Stimulated activated naive CD8-positive, alpha-beta T cell treated with anti-CD3 and anti-CD28 coated beads, Interleukin-15, Interleukin-2, amounts not matched to agents 100 U/mL and 50 U/mL, for 24 hours (primary cell): ENCODE data around the gene MAGI1.
"Not testable (repeated sequence)": the region's sequence is repeated elsewhere in the genome, so short reads cannot be mapped to it uniquely, and the experiment has no call there.

Source experiments
- ATAC-seq: fragments of 150-1000 bp; cut with Tn5 transposase; one replicate; pipeline ENCODE4 v1.10.0; 2021
- DNase-seq: peaks from one replicate; pipeline ENCODE4 v3.0.0; 2021

MAGI1 gene

GRCh38 chr3:66038384-66038725, 363 bp downstream of the MAGI1 start:
- DNase-seq (no peak), ATAC-seq (no peak)

DNA sequence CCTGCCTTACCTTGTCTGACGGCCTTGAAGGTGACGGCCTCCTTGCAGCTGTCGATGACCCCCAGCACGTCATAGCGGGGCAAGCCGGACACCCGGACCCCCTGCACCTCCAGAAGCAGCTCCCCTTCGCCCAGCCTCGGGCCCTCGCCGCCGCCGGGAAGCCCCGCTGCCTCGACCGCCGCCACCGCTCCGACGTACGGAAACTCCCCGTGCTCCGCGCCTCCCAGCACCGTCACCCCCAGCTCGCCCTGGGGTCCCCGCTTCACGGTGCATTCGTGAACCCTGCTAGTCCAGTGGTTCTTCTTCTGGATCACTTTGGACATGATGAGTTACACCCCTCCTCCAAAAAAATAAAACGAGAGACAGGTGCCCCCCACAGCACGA, 740 bp downstream of the MAGI1 start:
- ATAC-seq (no peak), DNase-seq (peak; percentile 24)

GRCh38 chr3:66037330-66037985, 1.3 kb downstream of the MAGI1 start:
- DNase-seq (no peak), ATAC-seq (no peak)

GRCh38 chr3:66036586-66037148, 2.1 kb downstream of the MAGI1 start:
- ATAC-seq: no peak
- DNase-seq: no peak

GRCh38 chr3:66035763-66036477, 2.8 kb downstream of the MAGI1 start:
- ATAC-seq (no peak), DNase-seq (no peak)

DNA sequence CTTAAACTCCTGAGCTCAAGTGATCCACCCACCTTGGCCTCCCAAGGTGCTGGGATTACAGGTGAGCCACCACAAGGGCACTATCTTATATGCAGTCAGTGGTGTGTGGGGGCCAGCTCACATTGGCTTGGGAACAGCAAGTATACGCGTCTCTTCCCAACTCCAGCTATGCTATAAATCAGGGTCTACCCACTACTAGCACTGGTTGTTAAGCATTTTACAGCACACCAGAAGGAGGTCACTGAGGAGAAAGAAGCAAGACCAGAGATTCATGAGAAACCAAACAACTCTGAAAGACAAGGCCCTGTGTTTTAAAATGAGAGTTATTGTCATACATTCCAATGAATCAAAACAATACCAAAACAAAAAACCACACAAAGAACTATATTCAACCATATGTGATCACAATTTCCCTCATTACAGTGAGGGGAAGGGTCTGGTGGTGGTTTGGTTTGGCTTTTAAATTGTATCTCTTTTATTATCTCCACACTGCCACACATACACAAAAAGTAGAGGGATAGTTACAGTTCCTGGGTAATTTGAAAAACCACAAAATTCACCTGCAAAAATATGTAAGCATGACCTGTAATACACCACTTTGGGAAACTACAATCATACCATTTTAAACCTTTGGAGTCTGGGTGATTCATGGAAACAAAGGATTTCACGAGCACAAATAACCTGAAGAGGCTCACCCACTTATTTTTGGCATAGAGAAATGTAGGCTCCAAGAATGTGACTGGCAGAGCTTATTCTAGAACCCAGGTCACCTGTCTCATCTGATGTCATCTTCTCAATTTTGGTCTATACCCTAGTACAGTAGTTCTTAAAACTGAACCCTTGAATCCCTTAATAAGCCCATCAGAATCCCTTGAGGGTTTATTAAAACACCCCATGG, 5.2 kb downstream of the MAGI1 start:
- ATAC-seq: peak; percentile 37
- no peak for DNase-seq

GRCh38 chr3:66031102-66031698, 7.5 kb downstream of the MAGI1 start:
- DNase-seq (no peak), ATAC-seq (no peak)

DNA sequence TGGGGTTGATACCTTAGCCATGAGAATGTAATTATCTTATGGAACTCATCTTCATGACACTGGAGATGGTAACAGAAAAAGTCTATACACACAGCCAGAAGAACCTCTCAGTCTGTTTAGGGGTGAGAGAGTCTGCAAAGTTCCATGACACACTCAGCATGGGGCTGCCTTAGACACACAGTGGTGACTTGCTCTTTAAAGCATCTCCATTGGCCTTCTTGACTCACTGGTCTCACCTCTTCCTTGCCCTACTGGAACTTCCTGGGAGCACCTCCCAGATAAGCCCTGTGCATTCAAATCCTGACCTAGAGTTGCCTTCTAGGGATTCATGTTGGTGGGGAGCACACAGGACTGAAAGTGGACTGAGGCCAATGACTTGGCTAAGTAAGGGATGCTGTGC, 9.3 kb downstream of the MAGI1 start:
- no peak for DNase-seq
- ATAC-seq: no peak

DNA sequence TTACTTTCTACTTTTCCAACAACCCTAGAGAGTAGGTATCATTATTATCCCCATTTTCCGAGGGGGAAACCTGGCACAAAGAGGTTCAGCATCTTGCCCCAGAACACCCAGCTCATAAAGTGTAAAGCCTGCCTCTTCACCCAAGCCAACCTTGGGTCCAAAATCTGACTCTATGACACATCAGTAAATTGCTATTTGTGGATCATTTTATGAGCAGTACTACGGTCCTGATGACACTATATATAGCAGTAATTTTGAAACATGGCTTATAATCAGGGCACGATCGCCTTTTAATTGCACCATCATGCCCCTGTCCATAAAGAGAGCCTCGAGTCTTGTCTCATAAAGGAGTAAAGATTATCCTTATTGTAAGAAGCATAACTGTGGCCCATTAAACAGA, 9.7 kb downstream of the MAGI1 start:
- ATAC-seq (no peak), DNase-seq (no peak)

- DNase-seq: no peak
- ATAC-seq: no peak
Measured at GRCh38 chr3:66028457-66028856, 10.3 kb downstream of the MAGI1 start.

- DNase-seq, ATAC-seq: not testable (repeated sequence)
Measured at GRCh38 chr3:66027099-66027498, 11.6 kb downstream of the MAGI1 start.

GRCh38 chr3:66023738-66024385, 14.9 kb downstream of the MAGI1 start:
- ATAC-seq: no peak

DNA sequence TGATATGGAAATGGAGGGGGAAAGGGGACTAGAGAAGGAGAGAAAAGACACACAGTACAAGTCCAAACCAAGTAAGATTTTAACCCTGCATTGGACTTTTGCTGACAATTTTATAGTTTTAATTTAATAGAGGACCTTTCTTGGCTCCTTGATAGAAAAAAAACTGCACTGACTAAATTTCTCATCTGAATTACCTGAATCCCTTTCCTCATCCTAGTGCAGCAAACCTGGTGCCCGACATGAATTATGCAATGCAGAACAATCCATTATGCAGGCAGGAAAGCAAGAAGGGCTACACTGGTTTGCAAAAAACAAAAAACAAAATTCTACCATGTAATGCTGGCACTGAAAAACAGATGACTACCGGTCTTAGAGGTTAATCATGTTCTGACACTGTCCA, 15.5 kb downstream of the MAGI1 start:
- DNase-seq (no peak), ATAC-seq (no peak)

More at GRCh38 chr3:66023738-66024385, 14.9 kb downstream of the MAGI1 start:
- no peak for DNase-seq

DNA sequence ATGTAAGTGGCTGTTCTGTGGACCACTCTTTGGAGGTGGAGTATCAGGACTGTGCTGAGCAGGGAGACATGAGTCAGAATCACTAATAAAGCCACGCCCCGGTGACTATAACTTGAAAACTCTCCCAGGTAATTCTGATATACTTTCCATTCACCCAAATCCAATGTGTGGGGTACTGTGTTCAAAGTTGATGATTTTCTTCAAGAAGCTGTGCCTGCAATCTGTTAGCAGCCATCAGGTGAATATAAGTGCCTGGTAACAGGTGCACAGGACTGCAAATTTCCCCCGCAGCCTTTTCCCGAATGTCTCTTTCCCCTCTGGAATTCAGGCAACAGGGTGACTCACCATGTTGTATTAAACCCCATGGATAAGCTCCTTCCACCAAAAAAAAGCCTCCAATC, 17.0 kb downstream of the MAGI1 start:
- DNase-seq: no peak
- ATAC-seq: no peak

GRCh38 chr3:66019896-66020295, 18.8 kb downstream of the MAGI1 start:
- DNase-seq (no peak), ATAC-seq (no peak)

GRCh38 chr3:66018057-66019033, 20.4 kb downstream of the MAGI1 start:
- ATAC-seq (no peak), DNase-seq (no peak)

- DNase-seq: no peak
- ATAC-seq: no peak
Measured at GRCh38 chr3:66017591-66017990, 21.1 kb downstream of the MAGI1 start.

GRCh38 chr3:66017084-66017483, 21.6 kb downstream of the MAGI1 start:
- no peak for ATAC-seq
- no peak for DNase-seq

GRCh38 chr3:66015841-66016240, 22.9 kb downstream of the MAGI1 start:
- DNase-seq (no peak), ATAC-seq (no peak)

- no peak for DNase-seq
- ATAC-seq: no peak
Measured at GRCh38 chr3:66014651-66015050, 24.1 kb downstream of the MAGI1 start.

DNA sequence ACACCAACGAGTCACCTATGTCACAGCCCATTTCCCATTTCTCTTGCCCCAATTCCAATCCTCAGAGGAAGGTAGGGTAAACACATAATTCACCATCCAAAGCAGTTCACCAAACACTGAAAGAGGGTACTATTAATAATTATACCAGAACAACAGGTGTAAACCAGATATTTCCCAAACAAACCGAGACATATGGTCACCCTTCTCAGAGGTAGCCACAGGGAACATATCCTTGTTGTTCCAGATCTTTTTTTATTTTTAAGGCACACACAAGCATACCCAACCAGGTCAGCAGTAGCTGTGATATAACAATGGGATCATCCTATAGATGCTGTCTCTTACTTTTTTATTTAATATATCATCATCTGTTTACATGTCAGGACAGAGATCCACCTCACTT, 24.7 kb downstream of the MAGI1 start:
- DNase-seq (no peak), ATAC-seq (no peak)
